ENCODE measurements around the gene BACE2. TPM values are rescaled to one million over a fixed set of nuclear protein-coding genes. Genes with fewer than 3 reads are reported as not detected.

The BACE2 gene
- polyA plus RNA-seq, 1 experiment: 66.8 TPM

DNA sequence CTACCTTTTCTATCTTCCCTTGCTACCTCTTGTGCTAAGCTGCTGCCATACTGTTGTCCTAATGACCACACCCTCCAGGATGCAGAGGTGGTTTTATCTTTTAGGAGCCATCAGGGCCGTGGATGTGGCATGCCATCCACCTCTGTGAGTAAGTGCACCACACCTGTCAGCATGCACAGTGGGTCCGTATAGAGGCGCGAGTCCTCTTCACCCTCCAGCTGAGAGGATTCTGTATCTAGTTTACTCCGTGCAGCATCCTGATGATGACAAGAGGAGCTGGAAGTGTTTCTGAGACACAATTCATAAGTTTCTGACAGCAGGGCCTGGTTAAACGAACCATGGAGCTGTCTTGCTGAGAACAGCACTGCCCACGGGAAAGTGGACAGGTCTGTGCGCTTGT lies 159.8 kb downstream of the BACE2 start:
- Histone ChIP-seq H3K27ac (ENCODE audit: low read depth, low read length) (no peak overlapping the region), H3K4me3 (ENCODE audit: low read depth, low read length) (no peak overlapping the region), H3K9me3 (ENCODE audit: control insufficient read depth, insufficient read depth, low read length) (no peaks in the 10 kb centered on the region), H3K27me3 (ENCODE audit: control insufficient read depth, insufficient read depth, low read length) (no peaks in the 10 kb centered on the region)
- ChIA-PET POLR2A (no interaction called here), CTCF (no interaction called here)
- no peak for DNase-seq (ENCODE audit: low read depth, low spot score)
- TF ChIP-seq, protein P1, sequence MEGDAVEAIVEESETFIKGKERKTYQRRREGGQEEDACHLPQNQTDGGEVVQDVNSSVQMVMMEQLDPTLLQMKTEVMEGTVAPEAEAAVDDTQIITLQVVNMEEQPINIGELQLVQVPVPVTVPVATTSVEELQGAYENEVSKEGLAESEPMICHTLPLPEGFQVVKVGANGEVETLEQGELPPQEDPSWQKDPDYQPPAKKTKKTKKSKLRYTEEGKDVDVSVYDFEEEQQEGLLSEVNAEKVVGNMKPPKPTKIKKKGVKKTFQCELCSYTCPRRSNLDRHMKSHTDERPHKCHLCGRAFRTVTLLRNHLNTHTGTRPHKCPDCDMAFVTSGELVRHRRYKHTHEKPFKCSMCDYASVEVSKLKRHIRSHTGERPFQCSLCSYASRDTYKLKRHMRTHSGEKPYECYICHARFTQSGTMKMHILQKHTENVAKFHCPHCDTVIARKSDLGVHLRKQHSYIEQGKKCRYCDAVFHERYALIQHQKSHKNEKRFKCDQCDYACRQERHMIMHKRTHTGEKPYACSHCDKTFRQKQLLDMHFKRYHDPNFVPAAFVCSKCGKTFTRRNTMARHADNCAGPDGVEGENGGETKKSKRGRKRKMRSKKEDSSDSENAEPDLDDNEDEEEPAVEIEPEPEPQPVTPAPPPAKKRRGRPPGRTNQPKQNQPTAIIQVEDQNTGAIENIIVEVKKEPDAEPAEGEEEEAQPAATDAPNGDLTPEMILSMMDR (IDR thresholded peaks at IDR 0.05; ENCODE audit: low read depth, low read length): no peak

DNA sequence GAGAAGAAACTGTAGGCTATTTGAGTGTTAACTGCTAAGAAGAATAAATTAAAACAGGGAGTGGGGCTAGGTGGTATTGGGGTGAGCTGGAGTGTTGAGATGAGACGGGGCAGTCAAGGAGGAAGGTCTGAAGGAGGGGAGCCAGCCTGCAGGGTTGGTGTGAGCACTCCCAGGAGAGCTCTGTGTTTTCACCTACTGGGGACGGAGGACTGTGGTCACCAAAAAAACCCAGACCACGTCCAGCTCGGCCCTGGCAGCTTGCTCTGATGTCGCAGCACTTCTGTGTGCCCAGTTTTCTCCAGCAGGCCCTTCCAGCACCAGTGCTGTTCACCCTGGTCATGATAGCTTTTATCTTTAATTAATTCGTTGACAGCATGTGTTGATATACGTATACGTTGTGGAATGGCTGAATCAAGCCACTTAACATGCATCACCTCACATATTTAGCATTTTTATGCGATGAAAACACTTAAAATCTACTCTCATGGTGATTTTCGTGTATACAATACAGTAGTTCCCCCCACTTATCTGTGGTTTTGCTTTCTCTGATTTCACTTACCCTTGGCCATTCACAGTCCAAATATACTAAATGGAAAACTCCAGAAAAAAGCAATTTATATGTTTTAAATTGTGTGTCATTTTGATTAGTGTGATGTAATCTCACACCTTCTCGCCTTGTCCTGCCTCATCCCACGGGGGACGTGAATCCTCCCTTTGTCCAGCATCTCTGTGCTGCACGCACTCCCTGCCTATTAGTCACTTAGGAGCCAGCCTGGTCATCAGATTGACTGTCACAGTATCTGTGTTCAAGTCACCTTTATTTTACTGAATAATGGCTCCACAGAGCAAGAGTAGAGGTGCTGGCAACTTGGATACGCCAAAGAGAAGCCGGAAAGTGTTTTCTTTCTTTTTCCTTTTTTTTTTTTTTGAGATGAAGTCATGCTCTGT lies 161.0 kb downstream of the BACE2 start:
- CTCF ChIA-PET: interaction anchor here (0.6 kb wide), 1 partner anchor 27 kb away, joined by 3 read pairs; no protein-coding TSS in a partner anchor
- H3K9me3 ChIP-seq (ENCODE audit: control insufficient read depth, insufficient read depth, low read length): no peaks in the 10 kb centered on the region
- TF ChIP-seq, protein P1 (IDR thresholded peaks at IDR 0.05; ENCODE audit: low read depth, low read length): no peak
- POLR2A ChIA-PET: no interaction called here
- H3K4me3 ChIP-seq (ENCODE audit: low read depth, low read length): no peak overlapping the region
- DNase-seq (ENCODE audit: low read depth, low spot score): no peak
- H3K27me3 ChIP-seq (ENCODE audit: control insufficient read depth, insufficient read depth, low read length): no peaks in the 10 kb centered on the region
- H3K27ac ChIP-seq (ENCODE audit: low read depth, low read length): no peak overlapping the region

Small RNAs within 50 kb of the gene (small RNA-seq; reads per million reads assigned to genes)
- not detected for gene MIR3197 (ENCODE audit: insufficient read length, low read depth)

Other genes with a start within 250 kb of the BACE2 start
- gene FAM3B, start 148.6 kb downstream of the BACE2 start, polyA plus RNA-seq (2011; rRNA removed): not detected in 2 replicates
- 0.76 and 0.82 TPM in 2 replicates for gene MX2, start 193.9 kb downstream of the BACE2 start, polyA plus RNA-seq (2011; rRNA removed)